Brain microvascular endothelial cell (primary cell): Measurements from ENCODE around the gene MED13.

Experiments
- DNase-seq: peaks from one replicate; pipeline ENCODE4 v3.0.0-alpha.2; 2020
- H3K27ac ChIP-seq: fragments of 250-450 bp; sonication (Bioruptor Pico); 2 replicates; pipeline ENCODE4 v1.5.1; 2020; ENCODE audit warnings: mild to moderate bottlenecking, moderate library complexity
- H3K27me3 ChIP-seq: fragments of 250-450 bp; sonication (Bioruptor Pico); replicated peaks from 2 replicates; pipeline ENCODE4 v1.5.1; 2020; ENCODE audit warnings: mild to moderate bottlenecking
- H3K36me3 ChIP-seq: fragments of 250-450 bp; sonication (Bioruptor Pico); replicated peaks from 2 replicates; pipeline ENCODE4 v1.5.1; 2020; ENCODE audit warnings: mild to moderate bottlenecking
- H3K4me3 ChIP-seq: 2 replicates; pipeline ENCODE4 v1.5.1; 2011; ENCODE audit warnings: low read depth, mild to moderate bottlenecking, control low read depth, low read length, moderate library complexity
- in situ Hi-C: cut with HindIII; loops from 2 replicates; pipeline ENCODE4 v1.10.0; 2017; ENCODE audit warnings: low sequenced_read_pairs, low pct_ligation_motif_present
- TF ChIP-seq, protein P1 (sequence below): IDR thresholded peaks from 2 replicates; pipeline ENCODE4 v1.5.1; 2011; ENCODE audit warnings: low read depth, mild to moderate bottlenecking, moderate library complexity, low read length, control low read depth, inconsistent platforms; ENCODE audit errors: missing control alignments

The MED13 gene

DNA sequence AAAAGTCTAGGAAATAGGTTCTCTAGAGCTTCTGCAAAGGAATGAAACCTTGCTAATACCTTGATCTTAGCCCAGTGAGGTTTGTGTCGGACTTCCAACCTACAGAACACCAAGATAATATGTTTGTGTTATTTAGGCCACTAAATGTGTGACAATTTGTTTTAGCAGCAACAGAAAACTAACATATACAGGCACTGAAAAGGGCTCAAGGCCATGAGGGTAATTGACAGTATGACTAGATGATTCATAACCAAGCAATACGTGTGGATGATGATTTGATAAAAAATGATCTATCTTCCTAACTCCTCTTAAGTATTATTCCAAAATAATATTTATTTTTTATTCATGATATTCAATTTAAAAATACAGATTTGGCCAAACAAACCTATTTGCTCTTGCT, 27.7 kb upstream of the MED13 start:
- Histone ChIP-seq H3K4me3 (no peak overlapping the region), H3K27me3 (no peaks in the 10 kb centered on the region), H3K36me3 (no peaks in the 10 kb centered on the region), H3K27ac (no peak overlapping the region)
- no peak for DNase-seq
- TF ChIP-seq, protein P1, sequence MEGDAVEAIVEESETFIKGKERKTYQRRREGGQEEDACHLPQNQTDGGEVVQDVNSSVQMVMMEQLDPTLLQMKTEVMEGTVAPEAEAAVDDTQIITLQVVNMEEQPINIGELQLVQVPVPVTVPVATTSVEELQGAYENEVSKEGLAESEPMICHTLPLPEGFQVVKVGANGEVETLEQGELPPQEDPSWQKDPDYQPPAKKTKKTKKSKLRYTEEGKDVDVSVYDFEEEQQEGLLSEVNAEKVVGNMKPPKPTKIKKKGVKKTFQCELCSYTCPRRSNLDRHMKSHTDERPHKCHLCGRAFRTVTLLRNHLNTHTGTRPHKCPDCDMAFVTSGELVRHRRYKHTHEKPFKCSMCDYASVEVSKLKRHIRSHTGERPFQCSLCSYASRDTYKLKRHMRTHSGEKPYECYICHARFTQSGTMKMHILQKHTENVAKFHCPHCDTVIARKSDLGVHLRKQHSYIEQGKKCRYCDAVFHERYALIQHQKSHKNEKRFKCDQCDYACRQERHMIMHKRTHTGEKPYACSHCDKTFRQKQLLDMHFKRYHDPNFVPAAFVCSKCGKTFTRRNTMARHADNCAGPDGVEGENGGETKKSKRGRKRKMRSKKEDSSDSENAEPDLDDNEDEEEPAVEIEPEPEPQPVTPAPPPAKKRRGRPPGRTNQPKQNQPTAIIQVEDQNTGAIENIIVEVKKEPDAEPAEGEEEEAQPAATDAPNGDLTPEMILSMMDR: no peak
- in situ Hi-C loops: no loop called here

- H3K4me3 ChIP-seq: no peak overlapping the region
- TF ChIP-seq, protein P1: no peak
- H3K27me3 ChIP-seq: no peaks in the 10 kb centered on the region
- DNase-seq: no peak
- H3K27ac ChIP-seq: no peak overlapping the region
- H3K36me3 ChIP-seq: no peaks in the 10 kb centered on the region
- in situ Hi-C loops: no loop called here
These were observed 26.7 kb upstream of the MED13 start for GRCh38 chr17:62091804-62092203.

DNA sequence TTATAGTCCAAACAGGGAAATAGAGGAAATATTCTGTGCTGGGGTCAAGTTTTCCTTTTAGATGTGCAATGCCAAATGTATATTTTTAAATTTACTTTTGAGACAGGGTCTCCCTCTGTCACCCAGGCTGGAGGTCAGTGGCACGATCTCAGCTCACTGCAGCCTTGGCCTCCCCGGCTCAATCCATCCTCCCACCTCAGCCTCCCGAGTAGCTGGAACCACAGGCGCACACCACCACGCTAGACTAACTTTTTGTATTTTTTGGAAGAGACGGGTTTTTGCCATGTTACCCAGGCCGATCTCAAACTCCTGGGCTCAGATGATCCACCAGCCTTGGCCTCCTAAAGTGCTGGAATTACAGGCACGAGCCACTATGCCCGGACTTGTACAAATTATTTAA, 25.8 kb upstream of the MED13 start:
- DNase-seq: no peak
- Histone ChIP-seq H3K36me3 (no peaks in the 10 kb centered on the region), H3K4me3 (no peak overlapping the region), H3K27ac (no peak overlapping the region), H3K27me3 (no peaks in the 10 kb centered on the region)
- in situ Hi-C loops: no loop called here
- TF ChIP-seq, protein P1: no peak

- no peak overlapping the region for H3K27ac ChIP-seq
- in situ Hi-C loops: no loop called here
- H3K36me3 ChIP-seq: no peaks in the 10 kb centered on the region
- TF ChIP-seq, protein P1: no peak
- no peak overlapping the region for H3K4me3 ChIP-seq
- H3K27me3 ChIP-seq: no peaks in the 10 kb centered on the region
- no peak for DNase-seq
These were observed 25.1 kb upstream of the MED13 start for GRCh38 chr17:62090021-62090824.

- Histone ChIP-seq H3K4me3 (no peak overlapping the region), H3K36me3 (no peaks in the 10 kb centered on the region), H3K27ac (no peak overlapping the region), H3K27me3 (no peaks in the 10 kb centered on the region)
- no peak for DNase-seq
- TF ChIP-seq, protein P1: no peak
- in situ Hi-C loops: no loop called here
These were observed 24.3 kb upstream of the MED13 start for GRCh38 chr17:62089334-62089733.

DNA sequence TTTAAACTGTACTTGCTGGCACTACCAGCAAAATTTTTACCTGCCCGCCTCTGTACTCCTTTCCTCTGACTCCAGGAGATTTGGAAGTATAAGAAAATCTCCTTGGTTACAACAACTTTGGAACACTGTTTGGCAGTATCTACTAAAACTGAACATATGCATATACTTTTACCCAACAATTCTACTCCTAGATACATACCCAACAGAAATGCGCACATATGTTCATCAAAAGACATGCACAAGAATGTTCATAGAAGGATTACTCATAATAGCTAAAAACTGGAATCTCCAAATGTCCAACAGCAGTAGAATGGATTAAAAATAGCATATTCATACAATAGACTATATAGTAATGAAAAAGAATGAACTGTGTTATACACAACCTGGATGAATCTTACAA, 21.7 kb upstream of the MED13 start:
- Histone ChIP-seq H3K27me3 (no peaks in the 10 kb centered on the region), H3K27ac (no peak overlapping the region), H3K4me3 (no peak overlapping the region), H3K36me3 (no peaks in the 10 kb centered on the region)
- no peak for DNase-seq
- in situ Hi-C loops: no loop called here
- TF ChIP-seq, protein P1: no peak
